KOPT-K1 (cell line): Measurements from ENCODE around the gene COTL1.

Experiments
- H3K27ac ChIP-seq: fragments of 200-600 bp; sonication (generic); 2 replicates; pipeline ENCODE4 v1.5.1; 2016; ENCODE audit warnings: antibody characterized with exemption, mild to moderate bottlenecking, low read depth, low read length; ENCODE audit not compliant: poor library complexity, severe bottlenecking
- H3K36me3 ChIP-seq: fragments of 200-600 bp; sonication (generic); 2 replicates; pipeline ENCODE4 v1.5.1; 2017; ENCODE audit warnings: antibody characterized with exemption, mild to moderate bottlenecking, low read length, moderate library complexity; ENCODE audit not compliant: insufficient read depth
- H3K9me3 ChIP-seq: fragments of 200-600 bp; sonication (generic); 2 replicates; pipeline ENCODE4 v1.5.1; 2017; ENCODE audit warnings: antibody characterized with exemption, low read length, mild to moderate bottlenecking; ENCODE audit not compliant: insufficient read depth, poor library complexity, severe bottlenecking

Gene COTL1

GRCh38 chr16:84617791-84618580, at the start of gene COTL1:
Gene COTL1, minus strand, starts transcription at chr16:84618078. Its CDS starts 164 bp downstream, at chr16:84617914.
- Histone ChIP-seq H3K27ac (peak within 1 kb of the TSS; percentile 59), H3K9me3 (no peaks in the 10 kb centered on the region), H3K36me3 (peaks cover 17% of the 10 kb centered on the region; the same call in 1 of the 2 replicates)

GRCh38 chr16:84665843-84666242, 48.0 kb upstream of the COTL1 start:
- Histone ChIP-seq H3K9me3 (no peaks in the 10 kb centered on the region), H3K36me3 (peaks cover 11% of the 10 kb centered on the region; the same call in 1 of the 2 replicates), H3K27ac (no peak overlapping the region)

GRCh38 chr16:84665359-84665758, 47.5 kb upstream of the COTL1 start:
- no peak overlapping the region for H3K27ac ChIP-seq
- peaks cover 11% of the 10 kb centered on the region; the same call in 1 of the 2 replicates for H3K36me3 ChIP-seq
- H3K9me3 ChIP-seq, result no peaks in the 10 kb centered on the region

- H3K36me3 ChIP-seq, result peaks cover 20% of the 10 kb centered on the region; the same call in 1 of the 2 replicates
- no peak overlapping the region for H3K27ac ChIP-seq
- no peaks in the 10 kb centered on the region for H3K9me3 ChIP-seq
These were observed 45.7 kb upstream of the COTL1 start for GRCh38 chr16:84663433-84664101.

GRCh38 chr16:84662471-84662870, 44.6 kb upstream of the COTL1 start:
- Histone ChIP-seq H3K27ac (no peak overlapping the region), H3K9me3 (no peaks in the 10 kb centered on the region), H3K36me3 (peaks cover 29% of the 10 kb centered on the region; the same call in 1 of the 2 replicates)

- H3K27ac ChIP-seq, result no peak overlapping the region
- H3K9me3 ChIP-seq, result no peaks in the 10 kb centered on the region
- H3K36me3 ChIP-seq, result peaks cover 37% of the 10 kb centered on the region; the same call in 1 of the 2 replicates
These were observed 43.7 kb upstream of the COTL1 start for GRCh38 chr16:84661418-84662060.

GRCh38 chr16:84660973-84661372, 43.1 kb upstream of the COTL1 start:
- Histone ChIP-seq H3K27ac (no peak overlapping the region), H3K36me3 (peaks cover 37% of the 10 kb centered on the region; the same call in 1 of the 2 replicates), H3K9me3 (no peaks in the 10 kb centered on the region)

GRCh38 chr16:84659656-84660300, 41.9 kb upstream of the COTL1 start:
- Histone ChIP-seq H3K27ac (no peak overlapping the region), H3K9me3 (no peaks in the 10 kb centered on the region), H3K36me3 (peaks cover 37% of the 10 kb centered on the region; the same call in 1 of the 2 replicates)

GRCh38 chr16:84658690-84659089, 40.8 kb upstream of the COTL1 start:
- no peak overlapping the region for H3K27ac ChIP-seq
- no peaks in the 10 kb centered on the region for H3K9me3 ChIP-seq
- peaks cover 37% of the 10 kb centered on the region; the same call in 1 of the 2 replicates for H3K36me3 ChIP-seq

GRCh38 chr16:84657229-84657837, 39.5 kb upstream of the COTL1 start:
- Histone ChIP-seq H3K9me3 (no peaks in the 10 kb centered on the region), H3K27ac (no peak overlapping the region), H3K36me3 (peaks cover 35% of the 10 kb centered on the region; the same call in 1 of the 2 replicates)

GRCh38 chr16:84656649-84657048, 38.8 kb upstream of the COTL1 start:
- Histone ChIP-seq H3K27ac (no peak overlapping the region), H3K9me3 (no peaks in the 10 kb centered on the region), H3K36me3 (peaks cover 28% of the 10 kb centered on the region; the same call in 1 of the 2 replicates)

GRCh38 chr16:84654998-84655397, 37.1 kb upstream of the COTL1 start:
- H3K36me3 ChIP-seq, result peaks cover 26% of the 10 kb centered on the region; the same call in 1 of the 2 replicates

GRCh38 chr16:84654238-84654637, 36.4 kb upstream of the COTL1 start:
- Histone ChIP-seq H3K36me3 (peaks cover 19% of the 10 kb centered on the region; the same call in 1 of the 2 replicates), H3K27ac (no peak overlapping the region), H3K9me3 (peaks cover 3% of the 10 kb centered on the region)

More at GRCh38 chr16:84654998-84655397, 37.1 kb upstream of the COTL1 start:
- Histone ChIP-seq H3K9me3 (peaks cover under 1% of the 10 kb centered on the region), H3K27ac (no peak overlapping the region)

- no peak overlapping the region for H3K27ac ChIP-seq
- H3K9me3 ChIP-seq, result peaks cover 3% of the 10 kb centered on the region
- H3K36me3 ChIP-seq, result peaks cover 9% of the 10 kb centered on the region; the same call in 1 of the 2 replicates
These were observed 34.7 kb upstream of the COTL1 start for GRCh38 chr16:84652566-84652965.
